LNCAP (cell line): Measurements from ENCODE around the gene SLCO4A1.

Experiments
- CTCF ChIP-seq: fragments of 450-650 bp; IDR thresholded peaks from 2 replicates; pipeline ENCODE4 v1.5.1; 2017; ENCODE audit warnings: mild to moderate bottlenecking

Gene SLCO4A1

GRCh38 chr20:62616728-62617621 lies 25.3 kb upstream of the SLCO4A1 start:
- TF ChIP-seq CTCF = peak; percentile 99

GRCh38 chr20:62617711-62618483 lies 24.4 kb upstream of the SLCO4A1 start:
- TF ChIP-seq CTCF = no peak

- TF ChIP-seq CTCF = no peak
Measured at GRCh38 chr20:62618611-62619529, 23.4 kb upstream of the SLCO4A1 start.

- no peak for TF ChIP-seq CTCF
Measured at GRCh38 chr20:62620625-62621024, 21.7 kb upstream of the SLCO4A1 start.

GRCh38 chr20:62621251-62622110 lies 20.8 kb upstream of the SLCO4A1 start:
- no peak for TF ChIP-seq CTCF

- TF ChIP-seq CTCF = no peak
Measured at GRCh38 chr20:62622178-62622876, 20.0 kb upstream of the SLCO4A1 start.
